HUES6 (cell line): ENCODE measurements around the gene NTSR1.

Source experiments
- H3K27ac ChIP-seq: 2 replicates; pipeline ENCODE4 v1.7.0; 2013; ENCODE audit warnings: low read depth, mild to moderate bottlenecking, low read length, inconsistent platforms
- H3K27me3 ChIP-seq: 2 replicates; pipeline ENCODE4 v1.6.1; 2013; ENCODE audit warnings: low read length; ENCODE audit not compliant: control insufficient read depth, insufficient read depth
- H3K36me3 ChIP-seq: 2 replicates; pipeline ENCODE4 v1.6.1; 2013; ENCODE audit warnings: low read length; ENCODE audit not compliant: control insufficient read depth, insufficient read depth
- H3K4me1 ChIP-seq: 2 replicates; pipeline ENCODE4 v1.6.1; 2013; ENCODE audit warnings: low read length; ENCODE audit not compliant: control insufficient read depth, insufficient read depth
- H3K4me3 ChIP-seq: 2 replicates; pipeline ENCODE4 v1.5.1; 2013; ENCODE audit warnings: low read depth, low read length
- H3K9ac ChIP-seq: one replicate; pipeline ENCODE4 v1.6.1; 2013; ENCODE audit warnings: mild to moderate bottlenecking, low read length
- H3K9me3 ChIP-seq: 2 replicates; pipeline ENCODE4 v1.6.1; 2013; ENCODE audit warnings: low read depth, low read length; ENCODE audit not compliant: control insufficient read depth, insufficient read depth

NTSR1 gene

DNA sequence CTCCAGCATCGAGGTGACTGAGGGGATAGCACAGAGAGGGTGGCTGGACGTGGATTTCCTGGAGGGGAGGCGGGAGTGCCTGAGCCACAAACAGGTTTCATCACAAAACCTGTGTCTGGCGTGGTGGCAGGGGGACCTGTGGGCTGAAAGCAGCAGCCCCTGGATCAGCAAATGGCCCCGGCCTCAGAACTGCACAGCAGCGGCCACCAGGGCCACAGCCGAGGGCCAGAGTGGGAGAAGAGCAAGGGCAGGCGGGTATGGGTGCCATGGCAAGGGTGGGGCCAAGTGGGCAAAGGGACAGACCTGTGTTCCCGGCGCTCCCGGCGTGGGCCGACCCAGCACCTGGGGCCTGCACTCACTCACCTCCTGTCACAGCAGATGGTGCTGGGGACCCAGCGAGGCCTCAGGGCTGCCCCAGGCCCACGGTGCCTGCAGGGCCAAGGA lies 19.0 kb downstream of the NTSR1 start:
- no peak overlapping the region for H3K27ac ChIP-seq
- H3K9me3 ChIP-seq: no peaks in the 10 kb centered on the region
- no peaks in the 10 kb centered on the region for H3K36me3 ChIP-seq
- peaks cover 8% of the 10 kb centered on the region; the same call in 1 of the 2 replicates for H3K27me3 ChIP-seq
- H3K4me3 ChIP-seq: no peak overlapping the region
- H3K9ac ChIP-seq: no peak overlapping the region
- no peaks in the 10 kb centered on the region for H3K4me1 ChIP-seq

DNA sequence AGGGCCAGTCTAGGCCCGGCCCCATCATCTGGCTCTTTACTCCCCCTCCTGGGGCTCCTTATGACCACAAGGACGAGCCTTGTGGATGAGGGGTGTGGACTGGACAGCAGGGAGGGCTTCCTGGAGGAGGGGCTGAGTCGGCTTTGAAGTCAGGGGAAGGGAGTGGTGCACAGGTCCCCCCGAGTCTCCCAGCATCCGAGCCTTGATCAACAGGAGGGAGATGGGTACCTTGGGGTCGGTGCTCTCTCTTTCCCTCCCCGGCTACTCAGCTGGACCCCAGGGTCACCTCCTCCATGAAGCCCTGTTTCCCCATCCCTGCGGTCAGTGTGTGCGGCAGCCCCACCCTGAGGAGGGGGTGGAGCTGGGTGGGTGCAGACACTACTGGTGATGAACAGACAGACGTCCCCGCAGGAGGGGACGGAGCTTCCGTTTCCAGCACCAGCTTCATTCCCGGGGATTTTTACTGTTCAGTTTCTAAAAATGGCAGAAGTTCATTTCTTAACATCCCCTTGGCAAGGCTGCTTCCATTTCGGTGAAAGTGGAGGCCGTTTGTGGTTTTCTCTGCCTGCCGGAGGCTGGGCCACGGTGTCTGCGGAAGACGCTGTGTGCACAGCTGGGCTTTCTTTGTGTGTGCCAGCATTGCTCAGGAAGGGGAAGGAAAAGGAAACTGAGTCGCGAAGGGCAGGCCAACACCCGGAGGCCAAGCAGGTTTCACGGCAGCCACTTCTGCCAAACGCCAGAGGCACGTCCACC lies 19.6 kb downstream of the NTSR1 start:
- Histone ChIP-seq H3K9ac (no peak overlapping the region), H3K4me3 (no peak overlapping the region), H3K27me3 (peaks cover 7% of the 10 kb centered on the region; the same call in 1 of the 2 replicates), H3K4me1 (no peaks in the 10 kb centered on the region), H3K9me3 (no peaks in the 10 kb centered on the region), H3K27ac (no peak overlapping the region), H3K36me3 (no peaks in the 10 kb centered on the region)

DNA sequence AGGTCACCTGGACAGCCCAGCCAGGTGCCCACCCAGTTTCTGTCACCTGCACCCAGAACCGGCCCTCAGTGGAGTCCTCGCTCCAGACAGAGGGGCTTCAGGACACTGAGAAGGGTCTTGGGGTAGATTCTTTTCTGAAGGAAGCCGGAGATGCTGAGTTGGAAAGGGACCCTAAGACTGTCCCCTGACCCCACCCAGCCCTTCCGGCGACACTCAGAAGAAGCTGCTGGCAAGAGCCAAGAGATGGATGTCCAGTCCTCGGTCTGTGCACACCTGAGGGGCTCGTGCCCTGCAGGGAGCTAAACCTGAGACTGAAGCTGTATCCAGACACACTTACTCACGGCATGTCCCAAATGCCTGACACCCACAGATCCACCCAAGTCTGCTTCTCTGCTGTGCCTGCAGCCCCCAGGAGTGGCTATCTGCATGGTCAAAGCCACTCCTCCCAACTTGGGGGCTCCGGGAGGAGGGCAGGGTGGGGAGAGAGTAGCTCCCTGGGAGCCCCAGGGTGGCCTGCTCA lies 20.2 kb downstream of the NTSR1 start:
- H3K4me3 ChIP-seq: no peak overlapping the region
- no peak overlapping the region for H3K27ac ChIP-seq

DNA sequence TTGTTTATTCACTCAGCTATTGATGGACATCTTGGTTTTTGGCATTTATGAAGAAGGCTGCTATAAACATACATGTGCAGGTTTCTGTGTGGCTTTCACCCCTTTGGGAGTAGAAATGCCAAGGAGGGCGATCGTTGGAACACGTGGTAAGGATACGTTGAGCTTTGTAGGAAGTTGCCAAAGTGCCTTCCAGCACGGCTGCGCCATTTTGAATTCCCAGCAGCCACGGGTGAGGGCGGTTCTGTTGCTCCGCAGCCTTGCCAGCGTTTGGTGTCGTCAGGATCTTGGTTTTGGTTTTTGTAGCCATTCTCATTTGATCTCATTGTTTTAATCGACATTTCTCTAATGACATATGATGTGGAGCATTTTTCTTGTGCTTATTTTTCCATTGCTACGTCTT lies 21.8 kb downstream of the NTSR1 start:
- Histone ChIP-seq H3K27me3 (peaks cover 7% of the 10 kb centered on the region; the same call in 1 of the 2 replicates), H3K9me3 (no peaks in the 10 kb centered on the region), H3K9ac (no peak overlapping the region), H3K36me3 (no peaks in the 10 kb centered on the region), H3K4me3 (no peak overlapping the region), H3K27ac (no peak overlapping the region), H3K4me1 (no peaks in the 10 kb centered on the region)

More for the DNA sequence above, 20.2 kb downstream of the NTSR1 start:
- H3K36me3 ChIP-seq: no peaks in the 10 kb centered on the region
- H3K9ac ChIP-seq: no peak overlapping the region
- H3K4me1 ChIP-seq: no peaks in the 10 kb centered on the region
- H3K27me3 ChIP-seq: peaks cover 6% of the 10 kb centered on the region; the same call in 1 of the 2 replicates
- no peaks in the 10 kb centered on the region for H3K9me3 ChIP-seq

DNA sequence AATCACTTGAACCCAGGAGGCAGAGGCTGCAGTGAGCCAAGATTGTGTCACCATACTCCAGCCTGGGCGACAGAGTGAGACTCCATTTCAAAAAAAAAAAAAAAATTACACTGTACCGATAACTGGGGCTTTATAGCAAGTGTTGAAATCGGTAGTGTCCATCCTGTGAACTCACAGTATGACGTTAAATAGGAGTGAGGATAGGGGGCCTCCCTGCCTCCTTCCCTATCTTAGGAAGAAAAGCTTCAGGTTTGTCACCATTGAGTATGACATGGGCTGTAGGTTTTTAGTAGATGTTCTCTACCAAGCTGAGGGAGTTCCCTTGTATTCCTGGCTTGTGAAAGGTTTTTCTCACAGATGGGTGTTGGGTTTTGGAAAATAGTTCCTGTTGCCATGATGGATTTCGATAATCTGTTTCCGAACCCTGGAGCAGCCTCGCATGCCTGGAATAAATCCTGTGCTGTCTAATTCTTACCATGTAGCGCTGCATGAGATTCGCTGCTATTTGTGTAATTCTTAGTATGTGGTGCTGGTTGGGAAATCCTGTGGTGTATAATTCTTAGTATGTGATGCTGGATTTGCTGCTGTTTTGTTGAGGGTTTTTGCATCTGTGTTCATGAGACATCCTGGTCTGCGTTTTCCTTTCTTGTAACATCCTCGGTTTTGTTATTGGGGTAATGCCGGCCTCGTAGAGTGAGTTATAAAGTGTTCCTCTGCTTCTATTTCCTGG lies 23.6 kb downstream of the NTSR1 start:
- Histone ChIP-seq H3K4me3 (no peak overlapping the region), H3K27ac (no peak overlapping the region), H3K27me3 (peaks cover 7% of the 10 kb centered on the region; the same call in 1 of the 2 replicates), H3K4me1 (no peaks in the 10 kb centered on the region), H3K36me3 (no peaks in the 10 kb centered on the region), H3K9me3 (no peaks in the 10 kb centered on the region), H3K9ac (no peak overlapping the region)

DNA sequence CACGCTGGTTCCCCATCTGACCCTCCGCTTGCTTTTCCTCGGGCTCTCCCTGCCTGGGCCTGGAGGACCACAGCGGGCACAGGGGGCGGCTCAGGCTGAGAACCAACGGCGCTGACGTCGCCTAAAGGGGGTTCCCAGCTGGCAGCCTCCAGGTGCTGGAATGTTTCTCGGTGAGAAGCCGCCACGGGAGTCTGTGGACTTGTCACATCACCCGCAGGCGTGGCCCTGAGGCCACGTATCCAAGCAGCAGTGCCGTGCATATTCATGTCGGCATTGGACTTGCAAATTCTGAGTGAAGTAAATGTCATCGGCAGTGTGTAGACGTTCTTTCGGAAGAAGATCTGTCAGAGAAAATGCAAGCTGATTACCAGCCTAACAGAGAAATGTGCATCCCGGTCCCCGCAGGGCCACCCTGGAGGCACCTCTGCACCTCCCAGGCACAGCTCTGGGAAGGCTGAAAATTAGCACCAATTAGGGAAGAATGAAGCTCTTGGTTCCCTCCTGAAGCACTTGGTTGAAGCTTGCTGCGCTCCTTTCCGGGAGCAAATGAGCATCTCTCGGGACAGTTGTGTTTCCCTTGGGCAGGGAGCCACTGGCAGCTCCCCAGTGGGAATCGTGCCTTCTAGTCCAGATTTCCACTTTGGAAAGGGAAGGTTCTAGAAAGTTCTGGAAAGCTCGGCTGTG lies 24.3 kb downstream of the NTSR1 start:
- no peak overlapping the region for H3K27ac ChIP-seq
- no peak overlapping the region for H3K4me3 ChIP-seq
- peaks cover 7% of the 10 kb centered on the region; the same call in 1 of the 2 replicates for H3K27me3 ChIP-seq
- H3K4me1 ChIP-seq: no peaks in the 10 kb centered on the region
- no peaks in the 10 kb centered on the region for H3K36me3 ChIP-seq
- H3K9me3 ChIP-seq: no peaks in the 10 kb centered on the region
- no peak overlapping the region for H3K9ac ChIP-seq

DNA sequence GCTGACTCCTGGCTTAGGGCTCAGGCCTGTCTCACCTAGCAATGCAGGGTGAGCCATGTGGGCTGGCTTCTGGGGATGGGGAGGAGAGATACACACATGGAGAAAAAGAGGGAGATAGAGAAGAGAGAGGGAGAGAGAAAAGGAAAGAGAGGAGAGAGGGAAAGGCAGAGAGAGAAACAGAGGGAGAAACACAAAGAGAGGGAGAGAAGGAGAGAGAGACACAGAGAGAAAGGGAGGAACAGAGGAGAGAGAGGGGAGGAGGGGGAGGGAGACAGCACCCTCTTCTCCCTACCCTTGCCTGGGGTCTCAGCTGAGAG lies 24.8 kb downstream of the NTSR1 start:
- no peaks in the 10 kb centered on the region for H3K36me3 ChIP-seq
- peaks cover 7% of the 10 kb centered on the region; the same call in 1 of the 2 replicates for H3K27me3 ChIP-seq
- no peak overlapping the region for H3K27ac ChIP-seq
- no peak overlapping the region for H3K4me3 ChIP-seq
- no peak overlapping the region for H3K9ac ChIP-seq
- H3K4me1 ChIP-seq: no peaks in the 10 kb centered on the region
- H3K9me3 ChIP-seq: no peaks in the 10 kb centered on the region

DNA sequence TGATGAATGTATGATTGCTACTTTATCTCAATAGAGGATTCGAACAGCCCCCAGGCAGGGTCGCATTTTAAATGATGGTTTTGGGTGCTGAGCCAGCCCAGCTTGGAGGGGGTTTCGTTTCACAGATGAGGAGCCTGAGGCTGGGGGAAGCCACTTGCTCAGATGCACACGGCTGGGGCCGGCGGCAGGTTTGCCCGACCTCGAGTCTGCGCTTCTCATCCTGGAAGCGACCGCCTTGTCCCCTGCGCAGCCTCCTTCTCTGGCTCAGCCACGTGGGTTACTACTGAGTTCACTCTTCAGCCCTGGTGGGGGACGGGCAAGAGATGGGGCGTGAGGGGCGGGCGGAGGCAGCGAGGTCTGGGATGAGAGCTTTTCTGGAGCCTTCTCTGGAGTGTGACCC lies 25.3 kb downstream of the NTSR1 start:
- Histone ChIP-seq H3K4me1 (no peaks in the 10 kb centered on the region), H3K9me3 (no peaks in the 10 kb centered on the region), H3K27me3 (peaks cover 9% of the 10 kb centered on the region; the same call in 1 of the 2 replicates), H3K36me3 (no peaks in the 10 kb centered on the region), H3K9ac (no peak overlapping the region), H3K27ac (no peak overlapping the region), H3K4me3 (no peak overlapping the region)

DNA sequence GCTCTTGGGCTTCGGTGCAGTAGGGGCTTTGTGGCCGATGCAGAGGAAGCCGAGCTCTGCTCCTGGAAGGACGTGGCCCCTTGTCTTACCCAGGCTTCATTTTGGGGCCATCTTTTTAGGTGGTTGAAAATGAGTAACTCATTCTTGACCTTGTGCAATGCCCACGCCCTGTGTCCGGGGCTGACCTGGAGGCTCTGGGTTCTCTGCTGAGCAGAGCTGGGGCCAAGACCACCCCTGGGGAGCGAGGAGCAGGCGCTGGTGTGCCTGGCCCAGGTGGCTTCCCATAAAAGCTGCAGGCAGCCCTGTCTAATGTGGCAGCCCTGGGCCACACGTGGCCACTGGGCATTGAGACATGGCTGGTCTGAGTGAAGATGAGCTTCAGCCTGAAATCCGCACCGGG lies 25.7 kb downstream of the NTSR1 start:
- Histone ChIP-seq H3K27ac (no peak overlapping the region), H3K27me3 (peaks cover 12% of the 10 kb centered on the region; the same call in 1 of the 2 replicates)

DNA sequence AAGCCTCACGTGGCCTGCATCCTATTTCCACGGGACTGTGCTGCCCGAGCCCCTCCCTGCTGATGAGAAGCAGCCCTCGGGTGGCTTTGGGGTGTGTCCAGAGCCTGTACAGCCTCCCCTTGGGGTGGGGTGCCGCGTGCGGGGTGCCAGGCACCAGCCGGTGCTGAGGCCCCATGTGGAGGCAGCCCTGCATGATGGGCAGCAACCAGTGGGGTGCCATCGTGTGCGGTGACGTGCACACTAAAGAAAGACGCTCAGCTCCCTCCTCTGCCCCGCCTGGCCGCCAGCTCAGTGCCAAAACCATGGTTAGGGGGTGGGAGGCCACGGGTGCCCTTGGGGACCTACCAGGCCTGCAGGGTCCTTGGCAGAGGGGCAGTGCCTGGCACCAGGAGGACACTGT lies 26.2 kb downstream of the NTSR1 start:
- H3K4me3 ChIP-seq: no peak overlapping the region
- no peak overlapping the region for H3K9ac ChIP-seq
- peaks cover 17% of the 10 kb centered on the region; the same call in 1 of the 2 replicates for H3K27me3 ChIP-seq

More for the DNA sequence above, 25.7 kb downstream of the NTSR1 start:
- Histone ChIP-seq H3K36me3 (no peaks in the 10 kb centered on the region), H3K4me1 (no peaks in the 10 kb centered on the region), H3K4me3 (no peak overlapping the region), H3K9ac (no peak overlapping the region), H3K9me3 (no peaks in the 10 kb centered on the region)

More for the DNA sequence above, 26.2 kb downstream of the NTSR1 start:
- Histone ChIP-seq H3K9me3 (no peaks in the 10 kb centered on the region), H3K27ac (no peak overlapping the region), H3K36me3 (no peaks in the 10 kb centered on the region), H3K4me1 (no peaks in the 10 kb centered on the region; the same call in 1 of the 2 replicates)
